AG10803 (cell line): ENCODE results near the gene DDX54.

Source experiments
- DNase-seq: peaks from one replicate; pipeline ENCODE4 v3.0.0; 2010; ENCODE audit warnings: low read depth
- H3K4me3 ChIP-seq: 2 replicates; pipeline ENCODE4 v1.5.1; 2011; ENCODE audit warnings: mild to moderate bottlenecking, low read length, control low read depth
- TF ChIP-seq, protein P1 (sequence below): conservative IDR thresholded peaks from 2 replicates; pipeline ENCODE4 v1.5.1; 2011; ENCODE audit warnings: mild to moderate bottlenecking, low read length, control low read depth, inconsistent platforms

Gene DDX54

DNA sequence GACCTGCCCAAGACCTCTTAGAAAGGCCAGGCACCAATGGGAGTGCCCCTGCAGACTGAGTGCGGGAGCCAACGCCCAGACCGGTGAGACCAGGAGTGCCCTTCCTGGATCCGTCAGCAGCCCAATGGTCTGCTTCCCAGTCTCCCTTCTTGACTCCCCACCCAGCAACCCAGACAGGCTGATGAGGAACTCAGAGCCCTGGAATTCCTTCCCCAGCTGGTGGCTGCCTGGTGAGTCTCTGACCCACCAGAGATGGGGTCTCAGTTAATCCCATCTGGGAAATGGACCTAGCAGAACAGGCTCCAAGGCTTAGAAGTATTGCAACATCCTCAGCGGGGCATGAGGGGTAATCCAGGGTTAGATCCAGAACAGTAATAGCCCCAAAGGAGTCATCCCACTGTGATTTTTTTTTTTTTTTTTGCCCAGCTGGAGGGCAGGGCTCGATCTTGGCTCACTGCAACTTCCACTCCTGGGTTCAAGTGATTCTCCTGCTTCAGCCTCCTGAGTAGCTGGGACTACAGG is 48.2 kb downstream of the DDX54 start:
- no peak overlapping the region for H3K4me3 ChIP-seq
- no peak for DNase-seq
- TF ChIP-seq, protein P1, sequence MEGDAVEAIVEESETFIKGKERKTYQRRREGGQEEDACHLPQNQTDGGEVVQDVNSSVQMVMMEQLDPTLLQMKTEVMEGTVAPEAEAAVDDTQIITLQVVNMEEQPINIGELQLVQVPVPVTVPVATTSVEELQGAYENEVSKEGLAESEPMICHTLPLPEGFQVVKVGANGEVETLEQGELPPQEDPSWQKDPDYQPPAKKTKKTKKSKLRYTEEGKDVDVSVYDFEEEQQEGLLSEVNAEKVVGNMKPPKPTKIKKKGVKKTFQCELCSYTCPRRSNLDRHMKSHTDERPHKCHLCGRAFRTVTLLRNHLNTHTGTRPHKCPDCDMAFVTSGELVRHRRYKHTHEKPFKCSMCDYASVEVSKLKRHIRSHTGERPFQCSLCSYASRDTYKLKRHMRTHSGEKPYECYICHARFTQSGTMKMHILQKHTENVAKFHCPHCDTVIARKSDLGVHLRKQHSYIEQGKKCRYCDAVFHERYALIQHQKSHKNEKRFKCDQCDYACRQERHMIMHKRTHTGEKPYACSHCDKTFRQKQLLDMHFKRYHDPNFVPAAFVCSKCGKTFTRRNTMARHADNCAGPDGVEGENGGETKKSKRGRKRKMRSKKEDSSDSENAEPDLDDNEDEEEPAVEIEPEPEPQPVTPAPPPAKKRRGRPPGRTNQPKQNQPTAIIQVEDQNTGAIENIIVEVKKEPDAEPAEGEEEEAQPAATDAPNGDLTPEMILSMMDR: no peak

DNA sequence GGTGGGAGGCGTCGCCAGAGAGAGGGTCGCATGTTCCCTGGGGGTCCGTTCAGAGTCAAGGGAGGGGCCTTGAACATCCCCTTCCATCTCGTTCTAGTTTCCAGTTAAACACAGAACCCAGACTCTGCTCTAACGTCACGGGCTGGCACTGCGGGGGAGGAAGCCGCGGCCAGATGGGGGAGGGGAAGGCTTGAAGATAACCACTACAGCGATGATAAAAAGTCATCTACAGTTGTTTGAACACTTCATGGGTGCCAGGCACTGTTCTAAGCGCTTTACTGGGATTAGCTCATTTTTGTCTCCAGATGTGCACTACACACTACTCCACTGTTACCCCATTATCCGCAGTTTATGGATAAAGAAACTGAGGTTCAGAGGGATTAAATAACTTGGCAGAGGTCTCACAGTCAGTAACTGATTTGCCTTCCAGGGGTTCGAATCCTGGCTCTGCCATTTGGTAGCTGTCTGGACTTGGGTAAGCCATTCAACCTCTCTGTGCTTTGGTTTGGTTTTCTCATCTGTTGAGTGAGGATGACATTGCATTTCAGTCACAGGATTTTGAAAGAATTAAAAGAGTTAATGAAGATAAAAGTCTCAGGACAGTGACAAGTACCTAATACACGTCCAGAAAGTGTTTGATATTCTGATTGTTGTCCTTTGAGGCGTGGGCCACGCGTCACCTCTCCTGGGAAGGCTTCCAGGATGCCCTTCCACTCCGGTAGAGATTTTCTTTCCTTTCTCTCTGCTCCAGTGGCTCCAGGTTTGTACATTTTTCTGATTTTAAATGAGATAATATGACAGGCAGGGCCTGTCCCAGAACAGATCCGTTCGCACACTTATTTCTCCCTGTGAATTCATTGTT is 48.9 kb downstream of the DDX54 start:
- TF ChIP-seq, protein P1: no peak
- H3K4me3 ChIP-seq: no peak overlapping the region
- no peak for DNase-seq

DNA sequence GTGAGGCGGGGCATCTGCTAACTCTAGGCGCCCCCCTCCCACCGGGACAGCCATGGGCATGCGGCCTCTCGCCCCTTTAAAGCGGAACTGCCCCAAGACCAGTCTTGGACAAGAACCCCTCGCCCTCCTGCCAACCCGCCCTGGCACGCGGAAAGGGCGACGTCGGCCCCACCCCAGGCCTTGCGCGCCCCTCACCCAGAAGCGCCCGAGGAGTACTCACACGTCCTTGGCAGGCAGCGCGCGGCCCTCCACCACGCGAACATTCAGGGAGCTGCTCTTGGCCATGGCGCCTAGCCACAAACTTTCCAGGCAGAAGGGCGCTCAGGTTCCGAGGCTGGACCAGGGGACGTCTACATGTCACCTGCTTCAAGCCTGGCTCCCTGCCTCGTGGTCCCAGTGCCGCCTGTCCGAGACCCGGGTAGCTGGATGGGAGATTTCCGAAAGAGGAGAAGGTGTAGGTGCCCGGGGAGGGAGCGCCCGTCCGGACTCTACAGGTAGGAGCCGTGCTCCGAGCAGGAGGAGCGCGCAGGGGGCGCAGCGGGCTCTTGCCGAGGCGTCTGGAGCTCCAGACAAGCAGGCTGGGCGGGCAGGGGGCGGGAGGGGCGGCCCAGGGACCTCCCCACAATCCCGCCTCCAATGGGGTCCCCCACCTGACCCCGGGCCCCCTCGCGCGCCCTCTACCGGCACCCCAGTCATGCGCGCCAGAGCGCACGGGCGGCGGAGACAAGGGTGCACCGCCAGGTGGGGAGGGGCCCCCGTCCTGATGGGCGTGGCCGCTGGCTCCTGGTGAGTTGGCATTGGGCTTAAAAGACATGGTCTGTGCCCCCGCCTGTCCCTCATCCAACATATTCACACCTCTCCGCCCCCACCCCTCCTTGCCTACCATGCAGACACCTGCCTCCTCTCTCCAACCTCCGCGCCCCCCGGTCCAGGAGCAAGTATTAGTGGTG is 49.8 kb downstream of the DDX54 start, which contains the start of gene RASAL1:
RASAL1 (minus strand) TSS at position 584 of the 950 bp plus-strand sequence; CDS start at position 285, 299 bp downstream.
- TF ChIP-seq, protein P1: no peak
- H3K4me3 ChIP-seq: no peak within 1 kb of the TSS

DNA sequence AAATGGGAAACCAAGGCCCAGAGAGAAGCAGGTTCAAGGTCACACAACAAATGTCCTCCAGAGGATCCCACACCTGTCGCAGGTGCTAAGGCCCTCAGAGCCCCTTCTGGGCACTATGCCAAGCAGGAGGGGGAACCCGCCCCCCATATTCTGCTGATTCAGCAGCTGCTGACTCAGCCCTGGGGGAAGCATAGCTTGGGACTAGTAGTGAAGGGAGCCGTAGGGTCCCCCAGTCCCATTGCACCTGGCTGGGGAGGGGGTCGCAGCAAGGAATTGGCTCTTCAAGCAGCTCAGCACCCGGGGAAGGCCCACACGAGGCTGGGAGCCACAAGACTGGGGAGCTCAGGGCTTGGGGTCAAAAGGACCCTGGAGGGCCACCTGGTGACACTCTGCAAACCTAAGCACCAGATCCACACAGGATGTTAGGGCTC is 50.7 kb downstream of the DDX54 start:
- H3K4me3 ChIP-seq: no peak overlapping the region
- no peak for DNase-seq
- TF ChIP-seq, protein P1: no peak

More for the DNA sequence above, 49.8 kb downstream of the DDX54 start, which contains the start of gene RASAL1:
- DNase-seq: no peak

DNA sequence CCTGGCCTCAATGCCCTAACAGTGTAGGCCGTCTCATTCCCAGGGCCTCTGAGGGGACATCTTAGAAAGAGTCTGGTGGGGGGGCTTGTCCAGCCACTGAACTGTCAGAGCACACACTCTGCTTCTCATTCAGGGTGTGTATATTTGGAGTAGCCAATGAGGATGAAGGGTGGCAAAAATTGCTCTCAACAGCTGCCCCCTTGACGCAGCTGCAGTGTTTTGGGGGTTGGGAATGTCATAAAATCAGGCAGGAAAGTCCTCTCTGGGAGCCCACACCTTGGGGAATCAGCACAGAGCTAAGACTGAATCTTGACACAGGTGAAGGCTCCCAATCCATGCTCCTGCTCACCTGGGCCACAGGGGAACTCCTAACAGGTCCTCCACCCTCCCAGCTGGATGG is 51.2 kb downstream of the DDX54 start:
- TF ChIP-seq, protein P1: no peak
- no peak overlapping the region for H3K4me3 ChIP-seq

DNA sequence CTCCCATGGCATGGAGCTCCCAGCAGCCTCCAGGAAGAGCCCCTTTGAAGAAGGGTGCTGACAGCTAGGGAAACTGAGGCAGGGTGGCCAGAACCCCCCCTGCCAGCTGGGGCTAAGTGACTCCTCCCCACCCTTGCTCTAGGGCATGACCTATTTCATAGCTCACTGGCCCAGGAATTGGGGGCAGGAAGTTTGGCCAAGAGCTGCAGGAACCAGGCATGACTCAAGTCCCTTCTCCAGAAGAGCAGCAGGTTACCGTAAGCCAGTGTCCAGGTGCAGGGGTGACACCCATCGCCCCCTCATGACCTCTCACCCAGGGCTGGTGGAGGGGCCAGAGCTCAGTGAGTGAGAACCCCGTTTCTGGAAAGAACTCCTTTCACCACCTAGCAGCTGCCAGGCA is 51.6 kb downstream of the DDX54 start:
- TF ChIP-seq, protein P1: no peak
- no peak overlapping the region for H3K4me3 ChIP-seq
- no peak for DNase-seq

More for the DNA sequence above, 51.2 kb downstream of the DDX54 start:
- no peak for DNase-seq
